K562 (cell line): ENCODE data around the gene PRDM16. TPM values are rescaled to one million over a fixed set of nuclear protein-coding genes. Genes with fewer than 3 reads are reported as not detected.

Experiments
- ATAC-seq: fragments of 200-7000 bp; cut with Tn5 transposase; 3 replicates; pipeline ENCODE4 v1.9.1; 2020; ENCODE audit warnings: moderate library complexity
- BruUV-seq: library from RNA; stranded (reverse); fragments of 400-500 nt; replicated peaks from 2 replicates; lab custom pipeline; 2021; lab: Mats Ljungman, UMichigan
- CTCF ChIA-PET: fragments of 300-600 bp; formaldehyde crosslinking; extraction: SDS; loops from one replicate; lab custom pipeline; 2021; ENCODE audit warnings: low intra/inter-chr PET ratio; lab: Yijun Ruan, JAX
- POLR2A ChIA-PET: fragments of 300-600, 350-650 bp; sonication (Branson Sonifier 250); formaldehyde crosslinking; extraction: SDS; loops from one replicate; lab custom pipeline; 2021; ENCODE audit warnings: antibody characterized with exemption, inconsistent platforms; lab: Yijun Ruan, JAX
- DNase-seq, 4 experiments: peaks; one replicate each; pipeline versions ENCODE4 v3.0.0 to v3.0.0-alpha.2; 2011 to 2018; ENCODE audit warnings: low spot score in 3 of 4, mixed read lengths in 3 of 4; ENCODE audit errors: extremely low read depth in 1 of 4
- FAIRE-seq: peaks from 2 replicates; lab custom pipeline; 2011; peaks lifted over from hg19 to GRCh38; lab: Jason Lieb, UNC
- H2AFZ ChIP-seq: 2 replicates; pipeline ENCODE4 v1.6.0; 2011; ENCODE audit warnings: low read depth, low read length, control low read depth, inconsistent platforms
- H3K27ac ChIP-seq: fragments of 200-600 bp; 3 replicates; pipeline ENCODE4 v1.8.0; 2011; ENCODE audit warnings: low read depth, mild to moderate bottlenecking, control low read depth, inconsistent platforms, low read length, moderate library complexity, mixed read lengths; ENCODE audit errors: extremely low read depth
- H3K27me3 ChIP-seq, 2 experiments: fragments of 300-600 bp in 1 of 2; 2 replicates in 1 of 2; 3 replicates in 1 of 2; pipeline versions ENCODE4 v1.6.0 to v1.8.0; 2011; ENCODE audit warnings: inconsistent platforms in 2 of 2, low read length in 2 of 2, mild to moderate bottlenecking in 1 of 2, mixed read lengths in 1 of 2, moderate library complexity in 1 of 2; ENCODE audit not compliant: control insufficient read depth in 2 of 2, insufficient read depth in 2 of 2
- H3K36me3 ChIP-seq: fragments of 300-600 bp; 3 replicates; pipeline ENCODE4 v1.8.0; 2011; ENCODE audit warnings: mild to moderate bottlenecking, low read length, inconsistent platforms; ENCODE audit not compliant: control insufficient read depth, insufficient read depth
- H3K4me1 ChIP-seq, 2 experiments: fragments of 200-600 bp in 1 of 2; replicated peaks in 1 of 2; 2 replicates in 1 of 2; 3 replicates in 1 of 2; pipeline versions ENCODE4 v1.5.1 to v1.8.0; 2011; ENCODE audit warnings: inconsistent platforms in 2 of 2, low read length in 2 of 2, mild to moderate bottlenecking in 1 of 2, mixed read lengths in 1 of 2, moderate library complexity in 1 of 2; ENCODE audit not compliant: control insufficient read depth in 2 of 2, insufficient read depth in 2 of 2
- H3K4me2 ChIP-seq: 2 replicates; pipeline ENCODE4 v1.6.1; 2011; ENCODE audit warnings: low read length, control low read depth, inconsistent platforms, mixed read lengths; ENCODE audit not compliant: insufficient read depth
- H3K4me3 ChIP-seq: fragments of 200-600 bp; sonication (generic), shearing (Covaris generic); 2 replicates; pipeline ENCODE4 v1.5.1; 2016; ENCODE audit warnings: control low read depth, inconsistent platforms
- H3K79me2 ChIP-seq: fragments of 200-600 bp; 3 replicates; pipeline ENCODE4 v1.8.0; 2011; ENCODE audit warnings: low read length, inconsistent platforms; ENCODE audit not compliant: control insufficient read depth, insufficient read depth
- H3K9ac ChIP-seq, 2 experiments: 2 replicates each; pipeline versions ENCODE4 v1.6.0 to v1.6.1; 2011; ENCODE audit warnings: low read depth in 2 of 2, low read length in 2 of 2, control low read depth in 1 of 2, inconsistent platforms in 1 of 2, mild to moderate bottlenecking in 1 of 2, mixed read lengths in 1 of 2; ENCODE audit not compliant: insufficient read depth in 1 of 2
- H3K9me1 ChIP-seq: one replicate; pipeline ENCODE4 v1.6.0; 2011; ENCODE audit warnings: inconsistent platforms, mild to moderate bottlenecking, low read length, moderate library complexity; ENCODE audit not compliant: control insufficient read depth, insufficient read depth
- H3K9me3 ChIP-seq: replicated peaks from 2 replicates; pipeline ENCODE4 v1.5.1; 2011; ENCODE audit warnings: low read depth, low read length, inconsistent platforms; ENCODE audit not compliant: control insufficient read depth, insufficient read depth
- H4K20me1 ChIP-seq: replicated peaks from 2 replicates; pipeline ENCODE4 v1.6.1; 2011; ENCODE audit warnings: low read length, inconsistent platforms, mixed read lengths; ENCODE audit not compliant: control insufficient read depth, insufficient read depth
- ETS2 ChIP-seq: IDR thresholded peaks from 2 replicates; pipeline ENCODE4 v1.6.1; 2016; ENCODE audit warnings: borderline replicate concordance, missing genetic modification characterization, mild to moderate bottlenecking, moderate library complexity, missing compliant biosample characterization; ENCODE audit not compliant: poor library complexity, severe bottlenecking
- HNRNPK ChIP-seq: fragments of 200-400 bp; formaldehyde crosslinking; IDR thresholded peaks from one replicate; pipeline ENCODE4 v1.6.1; 2018; ENCODE audit warnings: mild to moderate bottlenecking, low read depth, low read length; ENCODE audit not compliant: poor library complexity, severe bottlenecking
- MTF1 ChIP-seq: fragments of 250-450 bp; sonication (Bioruptor Pico); IDR thresholded peaks from 2 replicates; pipeline ENCODE4 v1.9.0; 2021; ENCODE audit warnings: moderate library complexity, mild to moderate bottlenecking, inconsistent platforms, borderline replicate concordance
- THRB ChIP-seq: fragments of 450-650 bp; formaldehyde crosslinking; conservative IDR thresholded peaks from 2 replicates; pipeline ENCODE4 v1.4.0; 2022; ENCODE audit warnings: mild to moderate bottlenecking, missing genetic modification characterization
- ZBTB1 ChIP-seq: sonication (generic); formaldehyde crosslinking; IDR thresholded peaks from 2 replicates; pipeline ENCODE4 v1.8.1; 2023; ENCODE audit warnings: missing genetic modification reagents, low read depth, mild to moderate bottlenecking, borderline replicate concordance
- ZNF347 ChIP-seq: fragments of 450-650 bp; formaldehyde crosslinking; IDR thresholded peaks from 2 replicates; pipeline ENCODE4 v1.4.0; 2020; ENCODE audit warnings: low read depth, mild to moderate bottlenecking, moderate library complexity
- WGBS: fragments of 100-300 bp; shearing (Covaris generic); methylation state at CpG from one replicate; pipeline ENCODE4 v1.1.6; 2016; ENCODE audit warnings: low coverage, mixed read lengths; ENCODE audit not compliant: insufficient coverage; ENCODE audit errors: missing lambda C conversion rate; 5-methylcytosine and 5-hydroxymethylcytosine counted together
- in situ Hi-C: fragments of 300-500 bp; cut with MboI; formaldehyde crosslinking; loops from 4 replicates; pipeline ENCODE4 v1.15.0; 2018; ENCODE audit warnings: inconsistent platforms, mixed read lengths
- intact Hi-C: fragments of 100-400 bp; cut with micrococcal nuclease; formaldehyde crosslinking; loops from 2 replicates; pipeline ENCODE4 v1.14.2; 2022
- polyA plus RNA-seq, 8 experiments: library from polyadenylated mRNA; depleted of rRNA in 4 of 8; stranded (reverse) in 5 of 8; unstranded in 3 of 8; fragments of >200 nt; fragmentation: Nextera tagmentation in 2 of 8; fragmentation: Illumina TruSeq in 1 of 8; extraction: Ambion mirVana in 2 of 8; extraction: Trizol in 1 of 8; gene quantifications; 2 replicates each; pipeline versions ENCODE4 v1.2.1 to v1.2.3, GENCODE V29; 2011 to 2014; ENCODE audit warnings: inconsistent platforms in 1 of 8, missing spikeins in 1 of 8
- total RNA-seq, 7 experiments: library from RNA; depleted of rRNA in 6 of 7; stranded (reverse); fragments of >200 nt in 6 of 7; fragmentation: Illumina TruSeq in 2 of 7; extraction: Trizol in 2 of 7; gene quantifications; 2 replicates each; pipeline versions ENCODE4 v1.2.1 to v1.2.3, GENCODE V29; 2011 to 2021; ENCODE audit warnings: low replicate concordance in 1 of 7
- TF ChIP-seq, protein P1 (sequence below): IDR thresholded peaks from 2 replicates; pipeline ENCODE4 v1.6.1; 2011; ENCODE audit warnings: borderline replicate concordance, low read depth, mild to moderate bottlenecking, moderate library complexity, low read length; ENCODE audit not compliant: insufficient read depth, poor library complexity, severe bottlenecking
- TF ChIP-seq, protein P2 (sequence below): fragments of 450-650 bp; IDR thresholded peaks from 2 replicates; pipeline ENCODE4 v1.6.1; 2016; ENCODE audit warnings: low read depth

The PRDM16 gene
- total and polyA plus RNA-seq, 9 of the 15 experiments (the other 6 are each of a cell fraction or from before 2014, with no cell fraction given), result 0.10 to 0.27 TPM; not detected in 7

- Histone ChIP-seq H3K9me1 (no peaks in the 10 kb centered on the region), H2AFZ (no peak overlapping the region), H3K36me3 (no peaks in the 10 kb centered on the region), H3K9me3 (no peaks in the 10 kb centered on the region), H3K27me3 (peaks cover 25 to 87% of the 10 kb centered on the region in 2 experiments), H3K9ac (no peak overlapping the region), H4K20me1 (peaks cover 9% of the 10 kb centered on the region; the same call in 1 of the 2 replicates), H3K4me3 (no peak overlapping the region), H3K27ac (no peak overlapping the region), H3K79me2 (no peaks in the 10 kb centered on the region), H3K4me1 (no peaks in the 10 kb centered on the region; a peak in 1 of 5 replicates), H3K4me2 (no peak overlapping the region)
- ChIA-PET CTCF (no interaction called here), POLR2A (no interaction called here)
- in situ Hi-C loops (no loop called here), intact Hi-C loops (no loop called here)
- ATAC-seq (no peak), DNase-seq (no peak), FAIRE-seq (no peak)
- TF ChIP-seq ZNF347 (CRISPR knock-in tag), result no peak
- TF ChIP-seq MTF1 (CRISPR knock-in tag), result no peak
- no peak for TF ChIP-seq HNRNPK
- no peak for TF ChIP-seq ETS2 (tag)
- TF ChIP-seq, protein P1, sequence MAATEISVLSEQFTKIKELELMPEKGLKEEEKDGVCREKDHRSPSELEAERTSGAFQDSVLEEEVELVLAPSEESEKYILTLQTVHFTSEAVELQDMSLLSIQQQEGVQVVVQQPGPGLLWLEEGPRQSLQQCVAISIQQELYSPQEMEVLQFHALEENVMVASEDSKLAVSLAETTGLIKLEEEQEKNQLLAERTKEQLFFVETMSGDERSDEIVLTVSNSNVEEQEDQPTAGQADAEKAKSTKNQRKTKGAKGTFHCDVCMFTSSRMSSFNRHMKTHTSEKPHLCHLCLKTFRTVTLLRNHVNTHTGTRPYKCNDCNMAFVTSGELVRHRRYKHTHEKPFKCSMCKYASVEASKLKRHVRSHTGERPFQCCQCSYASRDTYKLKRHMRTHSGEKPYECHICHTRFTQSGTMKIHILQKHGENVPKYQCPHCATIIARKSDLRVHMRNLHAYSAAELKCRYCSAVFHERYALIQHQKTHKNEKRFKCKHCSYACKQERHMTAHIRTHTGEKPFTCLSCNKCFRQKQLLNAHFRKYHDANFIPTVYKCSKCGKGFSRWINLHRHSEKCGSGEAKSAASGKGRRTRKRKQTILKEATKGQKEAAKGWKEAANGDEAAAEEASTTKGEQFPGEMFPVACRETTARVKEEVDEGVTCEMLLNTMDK, result no peak
- no peak for TF ChIP-seq ZBTB1 (CRISPR knock-in tag)
- TF ChIP-seq, protein P2, sequence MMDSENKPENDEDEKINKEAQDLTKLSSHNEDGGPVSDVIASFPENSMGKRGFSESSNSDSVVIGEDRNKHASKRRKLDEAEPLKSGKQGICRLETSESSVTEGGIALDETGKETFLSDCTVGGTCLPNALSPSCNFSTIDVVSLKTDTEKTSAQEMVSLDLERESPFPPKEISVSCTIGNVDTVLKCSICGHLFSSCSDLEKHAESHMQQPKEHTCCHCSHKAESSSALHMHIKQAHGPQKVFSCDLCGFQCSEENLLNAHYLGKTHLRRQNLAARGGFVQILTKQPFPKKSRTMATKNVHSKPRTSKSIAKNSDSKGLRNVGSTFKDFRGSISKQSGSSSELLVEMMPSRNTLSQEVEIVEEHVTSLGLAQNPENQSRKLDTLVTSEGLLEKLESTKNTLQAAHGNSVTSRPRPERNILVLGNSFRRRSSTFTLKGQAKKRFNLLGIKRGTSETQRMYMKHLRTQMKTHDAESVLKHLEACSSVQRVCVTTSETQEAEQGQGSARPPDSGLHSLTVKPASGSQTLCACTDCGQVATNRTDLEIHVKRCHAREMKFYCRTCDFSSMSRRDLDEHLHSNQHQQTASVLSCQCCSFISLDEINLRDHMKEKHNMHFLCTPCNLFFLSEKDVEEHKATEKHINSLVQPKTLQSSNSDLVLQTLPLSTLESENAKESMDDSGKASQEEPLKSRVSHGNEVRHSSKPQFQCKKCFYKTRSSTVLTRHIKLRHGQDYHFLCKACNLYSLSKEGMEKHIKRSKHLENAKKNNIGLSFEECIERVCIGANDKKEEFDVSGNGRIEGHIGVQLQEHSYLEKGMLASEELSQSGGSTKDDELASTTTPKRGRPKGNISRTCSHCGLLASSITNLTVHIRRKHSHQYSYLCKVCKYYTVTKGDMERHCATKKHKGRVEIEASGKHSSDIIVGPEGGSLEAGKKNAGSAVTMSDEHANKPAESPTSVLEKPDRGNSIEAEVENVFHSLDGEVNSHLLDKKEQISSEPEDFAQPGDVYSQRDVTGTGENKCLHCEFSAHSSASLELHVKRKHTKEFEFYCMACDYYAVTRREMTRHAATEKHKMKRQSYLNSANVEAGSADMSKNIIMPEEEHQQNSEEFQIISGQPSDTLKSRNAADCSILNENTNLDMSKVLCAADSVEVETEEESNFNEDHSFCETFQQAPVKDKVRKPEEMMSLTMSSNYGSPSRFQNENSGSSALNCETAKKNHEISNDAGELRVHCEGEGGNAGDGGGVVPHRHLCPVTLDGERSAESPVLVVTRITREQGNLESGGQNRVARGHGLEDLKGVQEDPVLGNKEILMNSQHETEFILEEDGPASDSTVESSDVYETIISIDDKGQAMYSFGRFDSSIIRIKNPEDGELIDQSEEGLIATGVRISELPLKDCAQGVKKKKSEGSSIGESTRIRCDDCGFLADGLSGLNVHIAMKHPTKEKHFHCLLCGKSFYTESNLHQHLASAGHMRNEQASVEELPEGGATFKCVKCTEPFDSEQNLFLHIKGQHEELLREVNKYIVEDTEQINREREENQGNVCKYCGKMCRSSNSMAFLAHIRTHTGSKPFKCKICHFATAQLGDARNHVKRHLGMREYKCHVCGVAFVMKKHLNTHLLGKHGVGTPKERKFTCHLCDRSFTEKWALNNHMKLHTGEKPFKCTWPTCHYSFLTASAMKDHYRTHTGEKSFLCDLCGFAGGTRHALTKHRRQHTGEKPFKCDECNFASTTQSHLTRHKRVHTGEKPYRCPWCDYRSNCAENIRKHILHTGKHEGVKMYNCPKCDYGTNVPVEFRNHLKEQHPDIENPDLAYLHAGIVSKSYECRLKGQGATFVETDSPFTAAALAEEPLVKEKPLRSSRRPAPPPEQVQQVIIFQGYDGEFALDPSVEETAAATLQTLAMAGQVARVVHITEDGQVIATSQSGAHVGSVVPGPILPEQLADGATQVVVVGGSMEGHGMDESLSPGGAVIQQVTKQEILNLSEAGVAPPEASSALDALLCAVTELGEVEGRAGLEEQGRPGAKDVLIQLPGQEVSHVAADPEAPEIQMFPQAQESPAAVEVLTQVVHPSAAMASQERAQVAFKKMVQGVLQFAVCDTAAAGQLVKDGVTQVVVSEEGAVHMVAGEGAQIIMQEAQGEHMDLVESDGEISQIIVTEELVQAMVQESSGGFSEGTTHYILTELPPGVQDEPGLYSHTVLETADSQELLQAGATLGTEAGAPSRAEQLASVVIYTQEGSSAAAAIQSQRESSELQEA, result no peak
- TF ChIP-seq THRB (CRISPR knock-in tag), result no peak
- WGBS, result under 1% methylated on average over 8 of the region's 10 CpGs
- BruUV-seq, result no TSS peak
Observed at GRCh38 chr1:3195966-3196515, 127.0 kb downstream of the PRDM16 start.
